HG03521 (cell line): Measurements from ENCODE around the gene SNX21.
A peak's percentile ranks its signal among the peaks of the same experiment; 100 is the strongest.
"Not testable (repeated sequence)": the region's sequence is repeated elsewhere in the genome, so short reads cannot be mapped to it uniquely, and the experiment has no call there.

ENCODE experiments used
- ATAC-seq: cut with Tn5 transposase; IDR thresholded peaks from one replicate; pipeline ENCODE4 v1.9.1; 2021; ENCODE audit warnings: mild to moderate bottlenecking, moderate library complexity; ENCODE audit not compliant: unreplicated experiment

Gene SNX21

GRCh38 chr20:45821947-45822346 lies 11.7 kb upstream of the SNX21 start:
- ATAC-seq, result no peak

GRCh38 chr20:45822857-45823256 lies 10.7 kb upstream of the SNX21 start:
- ATAC-seq, result no peak

- ATAC-seq, result no peak
Measured at GRCh38 chr20:45823949-45824835, 9.4 kb upstream of the SNX21 start.

- no peak for ATAC-seq
Measured at GRCh38 chr20:45826381-45827019, 7.1 kb upstream of the SNX21 start.

- ATAC-seq, result no peak
Measured at GRCh38 chr20:45827030-45827652, 6.5 kb upstream of the SNX21 start, which contains the start of gene TNNC2. Gene TNNC2 (minus strand): TSS chr20:45827312. CDS start chr20:45827248, 64 bp downstream.

- ATAC-seq, result no peak
Measured at GRCh38 chr20:45827712-45828111, 5.9 kb upstream of the SNX21 start.

GRCh38 chr20:45828589-45828988 lies 5.0 kb upstream of the SNX21 start:
- no peak for ATAC-seq

GRCh38 chr20:45829673-45830106 lies 3.9 kb upstream of the SNX21 start:
- ATAC-seq, result not testable (repeated sequence)

- no peak for ATAC-seq
Measured at GRCh38 chr20:45832619-45833018, 980 bp upstream of the SNX21 start.

GRCh38 chr20:45833883-45834796 lies 541 bp downstream of the SNX21 start:
- peak; percentile 27 for ATAC-seq

- no peak for ATAC-seq
Measured at GRCh38 chr20:45834797-45835161, 1.2 kb downstream of the SNX21 start.

GRCh38 chr20:45835329-45835765 lies 1.7 kb downstream of the SNX21 start:
- ATAC-seq, result no peak

- ATAC-seq, result no peak
Measured at GRCh38 chr20:45835825-45836224, 2.2 kb downstream of the SNX21 start.

- ATAC-seq, result no peak
Measured at GRCh38 chr20:45836841-45837240, 3.2 kb downstream of the SNX21 start.

GRCh38 chr20:45840700-45841198 lies 7.2 kb downstream of the SNX21 start:
- no peak for ATAC-seq

- no peak for ATAC-seq
Measured at GRCh38 chr20:45841407-45842129, 8.0 kb downstream of the SNX21 start.

- no peak for ATAC-seq
Measured at GRCh38 chr20:45842169-45842812, 8.7 kb downstream of the SNX21 start.

GRCh38 chr20:45843506-45843905 lies 9.9 kb downstream of the SNX21 start:
- ATAC-seq, result no peak

GRCh38 chr20:45845452-45845851 lies 11.9 kb downstream of the SNX21 start:
- no peak for ATAC-seq
